Right lobe of liver (tissue), 6 donors: ENCODE results near the gene TMEM204. TPM values are rescaled to one million over a fixed set of nuclear protein-coding genes. Genes with fewer than 3 reads are reported as not detected.

Experiments
- ATAC-seq, 4 donors: fragments of 200-7000 bp; cut with Tn5 transposase; one replicate each; pipeline ENCODE4 v1.9.1; 2020; ENCODE audit warnings: mild to moderate bottlenecking in 4 of 4, moderate library complexity in 4 of 4
- DNase-seq, 3 donors: peaks; one replicate each; pipeline ENCODE4 v3.0.0-alpha.2; 2020
- H3K27ac ChIP-seq, 3 donors: fragments of 200-600 bp; one replicate each; pipeline ENCODE4 v1.8.0; 2022
- H3K27me3 ChIP-seq, 2 donors: fragments of 200-600 bp; one replicate each; pipeline ENCODE4 v1.8.0; 2022
- H3K36me3 ChIP-seq, 4 donors: fragments of 200-600 bp; sonication (generic) in 1 of 4; one replicate each; pipeline versions ENCODE4 v1.5.1 to v1.8.0; 2017 to 2022; ENCODE audit warnings: control low read depth in 1 of 4
- H3K4me1 ChIP-seq, 4 donors: fragments of 200-600 bp; sonication (generic) in 1 of 4; one replicate each; pipeline versions ENCODE4 v1.5.1 to v1.8.0; 2017 to 2022; ENCODE audit warnings: control low read depth in 1 of 4
- H3K4me3 ChIP-seq, 3 donors: fragments of 200-600 bp; one replicate each; pipeline ENCODE4 v1.8.0; 2022
- H3K9me3 ChIP-seq, 4 donors: fragments of 200-600 bp; sonication (generic) in 1 of 4; one replicate each; pipeline versions ENCODE4 v1.5.1 to v1.8.0; 2017 to 2022; ENCODE audit warnings: control low read depth in 1 of 4
- POLR2A ChIP-seq: fragments of 450-650 bp; IDR thresholded peaks from one replicate; pipeline ENCODE4 v1.6.1; 2017; ENCODE audit warnings: antibody characterized with exemption, mild to moderate bottlenecking
- WGBS: methylation state at CpG from one replicate; pipeline ENCODE4 v1.1.6; 2018; ENCODE audit warnings: low coverage, low lambda C conversion rate; ENCODE audit not compliant: insufficient coverage; ENCODE audit errors: missing lambda C conversion rate; 5-methylcytosine and 5-hydroxymethylcytosine counted together
- intact Hi-C, 2 donors: fragments of 100-400 bp; cut with DNase I; formaldehyde crosslinking; loops; one replicate each; pipeline versions ENCODE4 v1.11.2 to v1.14.1; 2022
- total RNA-seq, 6 experiments: library from RNA; depleted of rRNA in 2 of 6; stranded (reverse); fragments of >200 nt in 2 of 6; fragmentation: NEBNext Ultra II Directional in 3 of 6; extraction: Animal tissue kit (Norgen Biotek cat#: 25700) in 3 of 6; gene quantifications; one replicate each; pipeline versions ENCODE4 v1.1.0 to v1.2.4, GENCODE V29; 2016 to 2023
- TF ChIP-seq, protein P1 (sequence below), 4 donors: fragments of 200-600 bp in 3 of 4; fragments of 450-650 bp in 1 of 4; IDR thresholded peaks; one replicate each; pipeline versions ENCODE4 v1.5.1 to v1.8.0; 2016 to 2022; ENCODE audit warnings: antibody characterized with exemption in 4 of 4, mild to moderate bottlenecking in 2 of 4
- donor health status: DM: no; HTN: yes; CAD: no.
- donor health status: DM: no; HTN: no; CAD: no.
- donor health status: DM: no; HTN: no; CAD: no.
- donor health status: DM: no; HTN: yes; CAD: no.
- donor health status: DM: no; HTN: yes; CAD: no.

The TMEM204 gene
- total RNA-seq, 6 experiments from 2014 or later = 4.7 to 18.7 (median 8.9) TPM

DNA sequence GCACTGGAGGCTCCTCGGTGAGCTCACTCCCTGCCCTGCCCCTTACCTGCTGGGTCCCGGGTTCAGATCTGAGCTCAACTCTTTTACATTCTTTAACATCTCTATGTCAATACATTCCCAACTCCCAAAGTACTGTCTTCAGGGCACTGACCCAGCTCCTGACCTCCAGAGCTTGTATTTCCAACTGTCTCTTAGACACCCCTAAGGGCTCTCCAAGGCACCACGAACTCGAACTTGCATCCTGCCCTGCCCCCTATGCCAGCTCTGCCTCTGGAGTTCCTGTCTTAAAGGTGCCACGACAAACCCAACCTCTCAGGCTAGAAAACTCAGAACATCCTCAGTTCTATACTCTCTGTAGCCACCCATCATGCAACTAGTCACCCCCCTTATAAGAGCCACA is 39.8 kb downstream of the TMEM204 start:
- no peak overlapping the region for H3K27ac ChIP-seq
- H3K4me3 ChIP-seq = no peak overlapping the region
- ATAC-seq (no peak), DNase-seq (no peak)
- 71% methylated on average over 4 of the region's 5 CpGs for WGBS
- TF ChIP-seq, protein P1, sequence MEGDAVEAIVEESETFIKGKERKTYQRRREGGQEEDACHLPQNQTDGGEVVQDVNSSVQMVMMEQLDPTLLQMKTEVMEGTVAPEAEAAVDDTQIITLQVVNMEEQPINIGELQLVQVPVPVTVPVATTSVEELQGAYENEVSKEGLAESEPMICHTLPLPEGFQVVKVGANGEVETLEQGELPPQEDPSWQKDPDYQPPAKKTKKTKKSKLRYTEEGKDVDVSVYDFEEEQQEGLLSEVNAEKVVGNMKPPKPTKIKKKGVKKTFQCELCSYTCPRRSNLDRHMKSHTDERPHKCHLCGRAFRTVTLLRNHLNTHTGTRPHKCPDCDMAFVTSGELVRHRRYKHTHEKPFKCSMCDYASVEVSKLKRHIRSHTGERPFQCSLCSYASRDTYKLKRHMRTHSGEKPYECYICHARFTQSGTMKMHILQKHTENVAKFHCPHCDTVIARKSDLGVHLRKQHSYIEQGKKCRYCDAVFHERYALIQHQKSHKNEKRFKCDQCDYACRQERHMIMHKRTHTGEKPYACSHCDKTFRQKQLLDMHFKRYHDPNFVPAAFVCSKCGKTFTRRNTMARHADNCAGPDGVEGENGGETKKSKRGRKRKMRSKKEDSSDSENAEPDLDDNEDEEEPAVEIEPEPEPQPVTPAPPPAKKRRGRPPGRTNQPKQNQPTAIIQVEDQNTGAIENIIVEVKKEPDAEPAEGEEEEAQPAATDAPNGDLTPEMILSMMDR (IDR thresholded peaks at IDR 0.05) = no peak
- TF ChIP-seq POLR2A = no peak
- H3K27me3 ChIP-seq = no peaks in the 10 kb centered on the region
- intact Hi-C loops = no loop called here
- no peaks in the 10 kb centered on the region for H3K9me3 ChIP-seq
- no peaks in the 10 kb centered on the region for H3K36me3 ChIP-seq
- H3K4me1 ChIP-seq = no peaks in the 10 kb centered on the region

DNA sequence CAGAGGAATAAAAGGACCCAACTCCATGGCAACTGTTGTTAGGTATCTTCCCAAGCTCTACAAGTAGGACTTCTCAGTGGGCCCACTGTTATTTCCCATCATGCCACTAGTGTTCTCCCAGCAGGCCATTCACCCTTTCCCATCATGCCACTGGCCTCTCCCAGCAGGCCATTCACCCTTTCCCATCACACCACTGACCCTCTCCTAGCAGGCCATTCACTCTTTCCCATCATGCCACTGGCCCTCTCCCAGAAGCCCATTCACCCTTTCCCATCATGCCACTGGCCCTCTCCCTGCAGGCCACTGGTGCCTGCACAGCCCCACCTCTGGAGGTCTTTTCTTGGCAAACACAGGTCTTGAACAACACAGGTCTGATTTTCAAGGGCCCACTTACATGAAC is 42.1 kb downstream of the TMEM204 start:
- Histone ChIP-seq H3K27ac (no peak overlapping the region), H3K9me3 (no peaks in the 10 kb centered on the region), H3K4me3 (no peak overlapping the region), H3K36me3 (peaks cover 0 to 2% (median 0%) of the 10 kb centered on the region in 4 donors), H3K4me1 (no peaks in the 10 kb centered on the region), H3K27me3 (no peaks in the 10 kb centered on the region)
- DNase-seq (no peak), ATAC-seq (no peak)
- TF ChIP-seq, protein P1 (IDR thresholded peaks at IDR 0.05) = no peak
- no peak for TF ChIP-seq POLR2A
- intact Hi-C loops = no loop called here

DNA sequence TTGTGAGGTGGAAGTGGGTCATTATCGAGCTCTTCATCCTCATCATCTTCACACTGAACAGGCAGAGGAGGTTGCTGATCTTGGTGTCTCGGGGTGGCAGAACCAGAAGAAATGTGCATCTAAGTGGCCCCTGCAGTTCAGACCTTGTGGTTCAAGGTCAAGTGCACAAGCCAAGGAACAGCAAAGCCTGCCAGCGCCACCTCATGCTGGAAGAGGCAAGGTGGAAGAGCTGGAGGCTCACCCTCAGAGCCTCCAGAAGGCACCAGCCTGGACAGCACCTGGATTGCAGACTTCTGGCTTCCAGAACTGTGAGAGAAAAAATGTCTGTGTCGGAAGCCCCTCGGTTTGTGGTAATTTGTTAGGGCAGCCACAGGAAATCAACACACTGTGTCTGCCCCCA is 45.7 kb downstream of the TMEM204 start:
- intact Hi-C loops = no loop called here
- Histone ChIP-seq H3K4me1 (no peaks in the 10 kb centered on the region), H3K4me3 (no peak overlapping the region), H3K27ac (no peak overlapping the region), H3K36me3 (peaks cover 0 to 4% (median under 1%) of the 10 kb centered on the region in 4 donors), H3K27me3 (no peaks in the 10 kb centered on the region), H3K9me3 (no peaks in the 10 kb centered on the region)
- ATAC-seq (no peak), DNase-seq (no peak)
- 83% methylated on average over 2 of the region's 5 CpGs for WGBS
- TF ChIP-seq, protein P1 (IDR thresholded peaks at IDR 0.05) = no peak
- no peak for TF ChIP-seq POLR2A

DNA sequence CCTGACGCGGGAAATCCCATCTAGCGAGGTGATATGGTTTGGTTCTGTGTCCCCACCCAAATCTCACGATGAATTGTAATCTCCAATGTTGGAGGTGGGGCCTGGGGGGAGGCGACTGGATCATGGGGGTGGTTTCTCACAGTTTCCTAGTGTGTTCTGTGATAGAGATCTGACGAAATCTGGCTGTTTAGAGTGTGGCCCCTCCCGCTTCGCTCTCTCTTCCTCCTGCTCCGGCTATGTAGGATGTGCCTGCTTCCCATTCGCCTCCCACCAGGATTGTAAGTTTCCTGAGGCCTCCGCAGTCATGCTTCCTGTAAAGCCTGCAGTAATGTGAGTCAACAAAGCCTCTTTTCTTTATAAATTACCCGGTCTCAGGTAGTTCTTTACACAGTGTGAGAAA is 46.8 kb downstream of the TMEM204 start:
- Histone ChIP-seq H3K4me3 (no peak overlapping the region), H3K27ac (no peak overlapping the region), H3K9me3 (no peaks in the 10 kb centered on the region), H3K36me3 (peaks cover 0 to 10% (median under 1%) of the 10 kb centered on the region in 4 donors), H3K4me1 (no peaks in the 10 kb centered on the region), H3K27me3 (no peaks in the 10 kb centered on the region)
- WGBS = 81% methylated on average over 12 of the region's 12 CpGs
- ATAC-seq = no peak
- intact Hi-C loops = no loop called here
- TF ChIP-seq POLR2A = no peak
- no peak for DNase-seq

DNA sequence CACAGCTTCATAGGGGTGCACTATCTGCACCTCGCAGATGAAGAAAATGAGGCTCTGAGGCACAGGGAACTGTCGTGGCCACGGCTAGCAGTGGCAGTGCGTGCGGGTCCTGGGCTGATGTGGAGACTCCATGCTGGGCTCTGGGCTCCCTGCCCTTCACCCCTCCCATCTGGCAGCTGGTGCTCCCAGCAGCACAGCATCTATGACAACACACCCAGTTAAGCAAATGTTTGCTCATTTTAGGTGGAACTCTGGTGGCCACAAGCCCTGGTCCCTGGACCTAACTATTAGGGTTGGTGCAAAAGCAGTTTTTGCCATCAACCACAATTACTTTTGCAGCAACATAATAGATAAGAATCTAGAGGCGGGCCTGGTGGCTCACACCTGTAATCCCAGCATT is 47.5 kb downstream of the TMEM204 start:
- intact Hi-C loops = no loop called here
- no peaks in the 10 kb centered on the region for H3K9me3 ChIP-seq
- TF ChIP-seq, protein P1 (IDR thresholded peaks at IDR 0.05) = no peak
- no peak for TF ChIP-seq POLR2A
- no peak overlapping the region for H3K4me3 ChIP-seq
- 100% methylated on average over 1 of the region's 6 CpGs for WGBS
- no peak overlapping the region for H3K27ac ChIP-seq
- no peak for DNase-seq
- no peaks in the 10 kb centered on the region for H3K4me1 ChIP-seq
- no peaks in the 10 kb centered on the region for H3K27me3 ChIP-seq
- H3K36me3 ChIP-seq = peaks cover 0 to 10% (median under 1%) of the 10 kb centered on the region in 4 donors
- ATAC-seq = peak in 3 of 4 donors; percentile 56 to 76 (median 72)
